Kidney epithelial cell (primary cell): ENCODE results near the gene NRG2. TPM values are rescaled to one million over a fixed set of nuclear protein-coding genes. Genes with fewer than 3 reads are reported as not detected.

Experiments
- DNase-seq: peaks from one replicate; pipeline ENCODE4 v3.0.0-alpha.2; 2010; ENCODE audit warnings: low read depth
- H3K27me3 ChIP-seq: 2 replicates; pipeline ENCODE4 v1.6.0; 2011; ENCODE audit warnings: low read length; ENCODE audit not compliant: control insufficient read depth, insufficient read depth
- H3K36me3 ChIP-seq: 2 replicates; pipeline ENCODE4 v1.5.1; 2011; ENCODE audit warnings: low read length; ENCODE audit not compliant: control insufficient read depth, insufficient read depth
- H3K4me3 ChIP-seq: 2 replicates; pipeline ENCODE4 v1.5.1; 2011; ENCODE audit warnings: low read depth, mild to moderate bottlenecking, control low read depth, low read length
- CTCF ChIP-seq: IDR thresholded peaks from 2 replicates; pipeline ENCODE4 v1.5.1; 2011; ENCODE audit warnings: mild to moderate bottlenecking, moderate library complexity, low read length, control low read depth, inconsistent platforms; ENCODE audit not compliant: insufficient read depth, poor library complexity, severe bottlenecking
- total RNA-seq: library from RNA; depleted of rRNA; stranded (reverse); fragments of >200 nt; gene quantifications from 2 replicates; pipeline ENCODE4 v1.2.3, GENCODE V29; 2015

NRG2 gene
- total RNA-seq, 1 donor from 2014 or later: not detected

GRCh38 chr5:140056880-140057279, 13.8 kb upstream of the NRG2 start:
- no peak for TF ChIP-seq CTCF
- DNase-seq: no peak
- Histone ChIP-seq H3K27me3 (peaks cover 13% of the 10 kb centered on the region), H3K36me3 (no peaks in the 10 kb centered on the region), H3K4me3 (no peak overlapping the region)

DNA sequence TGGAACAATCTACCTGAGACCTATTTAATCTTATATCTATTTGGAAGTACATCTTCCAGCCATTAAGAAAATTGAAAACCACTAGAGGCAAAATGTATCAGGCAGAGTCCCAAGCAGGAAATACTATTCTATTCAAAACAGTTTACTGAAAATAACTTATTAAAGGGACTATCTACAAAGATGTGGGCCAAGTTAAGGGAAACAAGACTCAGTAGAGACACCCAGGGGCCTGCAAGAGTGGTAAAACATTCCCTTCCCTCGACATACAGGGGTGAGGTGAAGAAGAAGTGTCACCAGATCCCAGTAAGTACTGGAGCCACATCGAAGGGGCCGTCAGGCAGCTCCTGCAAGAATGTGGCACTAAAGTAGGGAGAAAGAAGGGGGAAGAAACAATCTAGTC, 12.1 kb upstream of the NRG2 start:
- H3K4me3 ChIP-seq: no peak overlapping the region
- TF ChIP-seq CTCF: no peak
- no peaks in the 10 kb centered on the region for H3K36me3 ChIP-seq
- H3K27me3 ChIP-seq: peaks cover 13% of the 10 kb centered on the region
- DNase-seq: no peak

DNA sequence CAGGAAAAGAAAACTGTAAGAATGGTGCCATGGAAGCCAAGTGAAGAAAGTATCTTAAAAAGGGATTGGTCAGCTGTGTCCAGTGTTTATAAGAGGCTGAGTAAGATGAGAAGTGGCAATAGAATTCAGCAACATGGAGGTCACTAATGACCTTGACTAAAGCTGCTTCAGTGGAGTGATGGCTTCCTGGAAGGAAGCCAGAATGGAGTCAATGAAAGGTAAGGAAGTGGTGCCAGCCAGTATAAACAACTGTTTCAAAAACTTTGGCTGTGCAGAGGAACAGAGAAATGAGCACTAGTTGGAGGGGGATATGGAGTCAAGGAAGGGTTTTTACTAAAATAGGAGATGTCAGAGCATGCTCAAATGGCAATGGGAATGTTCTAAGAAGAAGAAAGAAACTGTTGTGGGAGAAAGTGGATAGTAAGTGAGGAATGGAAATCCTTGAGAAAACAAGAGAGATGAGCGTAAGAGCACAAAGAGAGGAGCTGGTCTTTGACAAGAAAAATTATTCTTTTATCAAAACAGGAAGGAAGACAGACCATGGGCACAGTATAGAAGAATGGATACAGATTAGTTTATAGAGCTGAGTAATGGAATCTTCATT, 11.1 kb upstream of the NRG2 start:
- Histone ChIP-seq H3K36me3 (no peaks in the 10 kb centered on the region), H3K27me3 (peaks cover 8% of the 10 kb centered on the region), H3K4me3 (no peak overlapping the region)
- no peak for DNase-seq
- TF ChIP-seq CTCF: no peak

GRCh38 chr5:140051950-140052349, 8.9 kb upstream of the NRG2 start:
- no peaks in the 10 kb centered on the region for H3K36me3 ChIP-seq
- no peak for TF ChIP-seq CTCF
- H3K27me3 ChIP-seq: peaks cover 4% of the 10 kb centered on the region
- H3K4me3 ChIP-seq: no peak overlapping the region
- no peak for DNase-seq

- TF ChIP-seq CTCF: no peak
- peaks cover 2% of the 10 kb centered on the region for H3K27me3 ChIP-seq
- H3K36me3 ChIP-seq: no peaks in the 10 kb centered on the region
- no peak for DNase-seq
- H3K4me3 ChIP-seq: no peak overlapping the region
These were observed 6.6 kb upstream of the NRG2 start for GRCh38 chr5:140049713-140050112.

DNA sequence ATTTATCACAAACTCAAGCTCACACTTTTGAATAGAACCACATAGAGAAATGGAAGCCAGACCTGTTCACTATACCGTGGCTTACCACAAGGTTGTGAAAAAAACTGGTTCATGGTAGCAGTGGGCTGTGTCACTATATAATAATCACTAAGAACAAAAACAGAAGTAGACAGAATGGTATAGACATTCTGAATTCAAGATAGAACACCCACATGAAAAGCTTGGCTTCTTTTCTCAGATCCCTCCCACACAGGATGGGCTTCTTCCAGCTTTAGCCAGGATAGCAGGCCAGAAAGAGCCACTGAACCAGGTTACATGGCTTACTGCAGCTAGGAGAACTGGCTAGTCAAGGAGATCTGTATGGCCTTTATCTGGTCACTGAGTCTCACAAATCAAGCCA, 6.1 kb upstream of the NRG2 start:
- Histone ChIP-seq H3K4me3 (no peak overlapping the region), H3K27me3 (peaks cover 2% of the 10 kb centered on the region), H3K36me3 (no peaks in the 10 kb centered on the region)
- DNase-seq: no peak
- no peak for TF ChIP-seq CTCF
